Testis (tissue), 3 donors: ENCODE data around the gene UBE2U. TPM values are rescaled to one million over a fixed set of nuclear protein-coding genes. Genes with fewer than 3 reads are reported as not detected.

Experiments
- DNase-seq: peaks from one replicate; pipeline ENCODE4 v3.0.0-alpha.2; 2019
- H3K27ac ChIP-seq, 2 donors: fragments of 200-600 bp; sonication (generic); one replicate each; pipeline ENCODE4 v1.5.1; 2019
- H3K27me3 ChIP-seq: fragments of 200-600 bp; sonication (generic); one replicate; pipeline ENCODE4 v1.5.1; 2019
- H3K36me3 ChIP-seq: fragments of 200-600 bp; sonication (generic); one replicate; pipeline ENCODE4 v1.5.1; 2017; ENCODE audit warnings: low read depth; ENCODE audit errors: missing control alignments
- H3K4me1 ChIP-seq: fragments of 200-600 bp; sonication (generic); one replicate; pipeline ENCODE4 v1.5.1; 2019
- H3K4me3 ChIP-seq, 2 donors: fragments of 200-600 bp; sonication (generic); one replicate each; pipeline ENCODE4 v1.5.1; 2017 to 2019
- H3K9me3 ChIP-seq: fragments of 200-600 bp; sonication (generic); one replicate; pipeline ENCODE4 v1.5.1; 2017
- CTCF ChIP-seq, 3 experiments: fragments of 450-650 bp in 2 of 3; fragments of 200-600 bp in 1 of 3; sonication (generic) in 1 of 3; IDR thresholded peaks; one replicate each; pipeline ENCODE4 v1.5.1; 2016 to 2019; ENCODE audit warnings: antibody characterized with exemption in 3 of 3, mild to moderate bottlenecking in 2 of 3, moderate library complexity in 1 of 3
- POLR2A ChIP-seq: fragments of 450-650 bp; IDR thresholded peaks from one replicate; pipeline ENCODE4 v1.6.1; 2017; ENCODE audit warnings: antibody characterized with exemption, mild to moderate bottlenecking, moderate library complexity
- WGBS, 2 donors: methylation state at CpG; one replicate each; pipeline ENCODE4 v1.1.5; 2018; 5-methylcytosine and 5-hydroxymethylcytosine counted together
- intact Hi-C: fragments of 100-400 bp; cut with DNase I; formaldehyde crosslinking; loops from one replicate; pipeline ENCODE4 v1.15.1; 2023; ENCODE audit warnings: low total_unique reads
- polyA plus RNA-seq: library from polyadenylated mRNA; stranded (reverse); fragments of 350-450 nt; fragmentation: Illumina TruSeq; extraction: RNeasy Lipid Tissue Mini Kit (QIAGEN cat#74804); gene quantifications from one replicate; pipeline ENCODE4 v1.2.3, GENCODE V29; 2014; ENCODE audit warnings: low read depth, low replicate concordance; ENCODE audit not compliant: insufficient read depth
- total RNA-seq, 2 donors: library from RNA; depleted of rRNA; stranded (reverse); fragments of >200 nt; gene quantifications; one replicate each; pipeline ENCODE4 v1.2.3, GENCODE V29; 2016

UBE2U gene
- total and polyA plus RNA-seq, 3 donors from 2014 or later, result 16.9 to 72.2 (median 31.6) TPM

- H3K4me1 ChIP-seq, result no peaks in the 10 kb centered on the region
- 77 to 99% methylated on average over 4 of the region's 4 CpGs for WGBS, 2 donors
- no peak for DNase-seq
- TF ChIP-seq CTCF (IDR thresholded peaks at IDR 0.05) (no peak), POLR2A (no peak)
- no peak overlapping the region for H3K27ac ChIP-seq
- H3K27me3 ChIP-seq, result no peaks in the 10 kb centered on the region
- no peaks in the 10 kb centered on the region for H3K9me3 ChIP-seq
- intact Hi-C loops, result no loop called here
- H3K4me3 ChIP-seq, result no peak overlapping the region
- no peaks in the 10 kb centered on the region for H3K36me3 ChIP-seq
Measured at GRCh38 chr1:64293820-64294219, 90.4 kb downstream of the UBE2U start.

DNA sequence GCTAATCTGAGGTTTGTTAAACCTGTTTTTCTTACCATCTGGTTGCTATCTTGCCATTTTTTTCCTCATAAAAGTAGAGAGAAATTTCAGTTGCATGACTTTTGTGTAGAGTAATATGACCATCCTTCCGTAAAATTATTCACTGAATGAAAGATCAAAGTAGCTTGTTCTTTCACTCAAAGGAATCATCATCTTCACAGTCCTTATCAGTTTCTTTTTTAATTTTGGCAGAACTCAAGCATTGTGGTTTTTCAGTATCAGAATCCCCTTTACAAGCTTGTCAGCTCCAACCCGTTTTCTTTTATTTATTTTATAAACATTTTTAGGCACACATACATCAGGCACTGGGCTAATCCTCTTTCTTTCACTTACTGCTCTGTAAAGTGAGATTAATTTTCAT, 91.7 kb downstream of the UBE2U start:
- no peak for TF ChIP-seq CTCF (IDR thresholded peaks at IDR 0.05)
- TF ChIP-seq POLR2A, result no peak
- H3K36me3 ChIP-seq, result no peaks in the 10 kb centered on the region
- no peak overlapping the region for H3K27ac ChIP-seq
- H3K4me1 ChIP-seq, result no peaks in the 10 kb centered on the region
- intact Hi-C loops, result no loop called here
- 61 to 70% methylated on average over 2 of the region's 2 CpGs for WGBS, 2 donors
- no peaks in the 10 kb centered on the region for H3K27me3 ChIP-seq
- DNase-seq, result no peak
- no peaks in the 10 kb centered on the region for H3K9me3 ChIP-seq
- no peak overlapping the region for H3K4me3 ChIP-seq

GRCh38 chr1:64295561-64295960, 92.1 kb downstream of the UBE2U start:
- no peaks in the 10 kb centered on the region for H3K4me1 ChIP-seq
- H3K27me3 ChIP-seq, result no peaks in the 10 kb centered on the region
- no peaks in the 10 kb centered on the region for H3K9me3 ChIP-seq
- H3K4me3 ChIP-seq, result no peak overlapping the region
- TF ChIP-seq POLR2A (no peak), CTCF (IDR thresholded peaks at IDR 0.05) (no peak)
- no peak for DNase-seq
- intact Hi-C loops, result no loop called here
- no peaks in the 10 kb centered on the region for H3K36me3 ChIP-seq
- no peak overlapping the region for H3K27ac ChIP-seq

DNA sequence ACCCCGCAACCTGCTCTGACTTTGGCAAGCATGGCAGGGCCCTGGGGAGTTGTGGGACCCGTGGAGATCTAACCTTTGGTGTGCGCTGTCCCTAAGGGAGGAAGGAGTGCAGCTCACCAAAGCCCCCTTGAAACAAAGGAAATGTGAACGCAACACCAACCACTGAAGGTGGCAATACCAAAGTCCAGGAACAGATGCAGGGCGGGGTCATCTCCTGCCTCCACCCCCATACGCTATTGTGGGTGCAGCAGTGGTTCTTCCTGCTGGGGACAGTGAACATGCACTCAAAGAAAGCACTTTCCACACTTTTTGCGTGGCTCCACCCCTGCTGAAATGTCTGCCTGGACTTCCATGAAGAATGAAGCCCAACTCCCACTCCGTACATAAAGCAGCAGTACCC, 93.0 kb downstream of the UBE2U start:
- intact Hi-C loops, result no loop called here
- no peak for DNase-seq
- H3K4me3 ChIP-seq, result no peak overlapping the region
- no peaks in the 10 kb centered on the region for H3K36me3 ChIP-seq
- no peaks in the 10 kb centered on the region for H3K9me3 ChIP-seq
- H3K27ac ChIP-seq, result no peak overlapping the region
- no peaks in the 10 kb centered on the region for H3K4me1 ChIP-seq
- WGBS, 2 donors, result 88 to 96% methylated on average over 8 of the region's 8 CpGs
- H3K27me3 ChIP-seq, result no peaks in the 10 kb centered on the region
- TF ChIP-seq POLR2A (no peak), CTCF (IDR thresholded peaks at IDR 0.05) (no peak)

DNA sequence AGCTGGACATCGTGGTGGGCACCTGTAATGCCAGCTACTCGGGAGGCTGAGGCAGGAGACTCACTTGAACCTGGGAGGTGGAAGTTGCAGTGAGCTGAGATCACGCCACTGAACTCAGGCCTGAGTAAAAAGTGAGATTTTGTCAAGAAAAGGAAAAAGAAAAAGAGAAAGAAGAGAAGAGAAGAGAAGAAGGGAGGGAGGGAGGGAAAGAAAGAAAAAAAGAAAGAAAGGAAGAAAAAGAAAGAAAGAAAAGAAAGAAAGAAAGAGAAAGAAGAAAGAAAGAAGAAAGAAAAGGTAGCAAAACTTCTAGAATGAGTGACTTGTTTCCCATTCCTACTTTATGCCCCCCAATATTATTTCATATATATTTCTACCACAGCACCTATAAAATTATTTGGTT, 98.8 kb downstream of the UBE2U start:
- Histone ChIP-seq H3K27me3 (no peaks in the 10 kb centered on the region), H3K36me3 (no peaks in the 10 kb centered on the region), H3K4me3 (no peak overlapping the region), H3K27ac (no peak overlapping the region), H3K9me3 (no peaks in the 10 kb centered on the region), H3K4me1 (no peaks in the 10 kb centered on the region)
- WGBS, 2 donors, result 83 to 91% methylated on average over 3 of the region's 3 CpGs
- intact Hi-C loops, result no loop called here
- no peak for DNase-seq
- TF ChIP-seq POLR2A (no peak), CTCF (IDR thresholded peaks at IDR 0.05) (no peak)
